HCT116 (cell line): ENCODE measurements around the gene SPIN1. TPM values are rescaled to one million over a fixed set of nuclear protein-coding genes. Genes with fewer than 3 reads are reported as not detected.

Source experiments
- ATAC-seq: fragments of 200-7000 bp; cut with Tn5 transposase; 2 replicates; pipeline ENCODE4 v1.9.1; 2020; ENCODE audit warnings: mild to moderate bottlenecking, moderate library complexity
- BruUV-seq: library from RNA; stranded (reverse); fragments of 400-500 nt; replicated peaks from 2 replicates; lab custom pipeline; 2021; lab: Mats Ljungman, UMichigan
- CTCF ChIA-PET: fragments of 300-600 bp; sonication (Branson Sonifier 250); formaldehyde crosslinking; loops from one replicate; lab custom pipeline; 2021; ENCODE audit warnings: antibody characterized with exemption; lab: Charles Lee
- POLR2A ChIA-PET: fragments of 300-600, 350-600 bp; sonication (Branson Sonifier 250); formaldehyde crosslinking; loops from one replicate; lab custom pipeline; 2021; ENCODE audit warnings: antibody characterized with exemption; lab: Charles Lee
- RAD21 ChIA-PET, 2 experiments: fragments of 300-600 bp; sonication (Branson Sonifier 250); formaldehyde crosslinking; loops; one replicate each; lab custom pipeline; 2023; ENCODE audit warnings: low total read pairs in 2 of 2; ENCODE audit not compliant: uncharacterized antibody in 2 of 2, unreplicated experiment in 2 of 2, low non-redundant PET in 1 of 2; lab: Charles Lee
- DNase-seq: peaks from one replicate; pipeline ENCODE4 v3.0.0-alpha.2; 2010; ENCODE audit warnings: low read depth, low spot score
- H2AFZ ChIP-seq: fragments of 200-600 bp; shearing (Covaris generic), sonication (generic); 2 replicates; pipeline ENCODE4 v1.6.1; 2017; ENCODE audit warnings: low read depth, mixed run types, mixed read lengths, antibody characterized with exemption, low read length; ENCODE audit not compliant: poor library complexity, severe bottlenecking
- H3K27ac ChIP-seq: 2 replicates; pipeline ENCODE4 v1.5.1; 2012; ENCODE audit warnings: low read depth, low read length
- H3K27me3 ChIP-seq: fragments of 200-600 bp; sonication (generic); 2 replicates; pipeline ENCODE4 v1.6.1; 2016; ENCODE audit warnings: mixed run types, low read length, mixed read lengths; ENCODE audit not compliant: insufficient read depth
- H3K36me3 ChIP-seq, 2 experiments: fragments of 200-500 bp in 1 of 2; fragments of 200-600 bp in 1 of 2; sonication (Bioruptor generic) in 1 of 2; sonication (generic) in 1 of 2; 2 replicates each; pipeline versions ENCODE4 v1.5.1 to v1.6.1; 2014 to 2016; ENCODE audit warnings: low read length in 2 of 2, inconsistent platforms in 1 of 2, mixed read lengths in 1 of 2, mixed run types in 1 of 2; ENCODE audit not compliant: insufficient read depth in 2 of 2, control insufficient read depth in 1 of 2
- H3K4me1 ChIP-seq, 2 experiments: fragments of 200-600 bp in 1 of 2; sonication (generic) in 1 of 2; 2 replicates each; pipeline versions ENCODE4 v1.5.1 to v1.6.1; 2012 to 2017; ENCODE audit warnings: low read length in 2 of 2, inconsistent platforms in 1 of 2, mild to moderate bottlenecking in 1 of 2, mixed read lengths in 1 of 2, mixed run types in 1 of 2, moderate library complexity in 1 of 2; ENCODE audit not compliant: insufficient read depth in 2 of 2, control insufficient read depth in 1 of 2
- H3K4me2 ChIP-seq: fragments of 200-600 bp; sonication (generic); 2 replicates; pipeline ENCODE4 v1.6.1; 2017; ENCODE audit warnings: mixed run types, low read length, mixed read lengths
- H3K4me3 ChIP-seq, 2 experiments: fragments of 200-600 bp in 1 of 2; sonication (generic) in 1 of 2; replicated peaks in 1 of 2; 2 replicates each; pipeline ENCODE4 v1.5.1; 2011 to 2016; ENCODE audit warnings: low read length in 2 of 2, control low read depth in 1 of 2, low read depth in 1 of 2, mild to moderate bottlenecking in 1 of 2, mixed read lengths in 1 of 2, mixed run types in 1 of 2
- H3K79me2 ChIP-seq: fragments of 200-600 bp; sonication (generic); 2 replicates; pipeline ENCODE4 v1.6.1; 2017; ENCODE audit warnings: mild to moderate bottlenecking, mixed run types, low read length, moderate library complexity, mixed read lengths; ENCODE audit not compliant: insufficient read depth
- H3K9ac ChIP-seq: fragments of 200-600 bp; sonication (generic); 2 replicates; pipeline ENCODE4 v1.6.1; 2016; ENCODE audit warnings: low read length, mixed read lengths
- H3K9me2 ChIP-seq: fragments of 200-600 bp; sonication (generic), shearing (Covaris generic); 2 replicates; pipeline ENCODE4 v1.6.1; 2017; ENCODE audit warnings: mixed run types, mild to moderate bottlenecking, moderate library complexity; ENCODE audit not compliant: insufficient read depth
- H3K9me3 ChIP-seq, 2 experiments: fragments of 200-500 bp in 1 of 2; fragments of 200-600 bp in 1 of 2; sonication (Bioruptor generic) in 1 of 2; sonication (generic) in 1 of 2; 2 replicates each; pipeline ENCODE4 v1.6.1; 2014 to 2017; ENCODE audit warnings: low read length in 2 of 2, mixed read lengths in 2 of 2, inconsistent platforms in 1 of 2, low read depth in 1 of 2, mild to moderate bottlenecking in 1 of 2, mixed run types in 1 of 2, moderate library complexity in 1 of 2; ENCODE audit not compliant: control insufficient read depth in 1 of 2, insufficient read depth in 1 of 2
- H4K20me1 ChIP-seq: fragments of 200-600 bp; sonication (generic), shearing (Covaris generic); 2 replicates; pipeline ENCODE4 v1.6.1; 2017; ENCODE audit warnings: mixed run types, mild to moderate bottlenecking, moderate library complexity; ENCODE audit not compliant: insufficient read depth
- ATF3 ChIP-seq: IDR thresholded peaks from 2 replicates; pipeline ENCODE4 v1.6.1; 2012
- CBX3 ChIP-seq: IDR thresholded peaks from 2 replicates; pipeline ENCODE4 v1.6.1; 2012; ENCODE audit warnings: low read depth
- EGR1 ChIP-seq: IDR thresholded peaks from 2 replicates; pipeline ENCODE4 v1.6.1; 2012; ENCODE audit warnings: low read depth
- EZH2 ChIP-seq: fragments of 200-600 bp; sonication (generic); IDR thresholded peaks from 2 replicates; pipeline ENCODE4 v1.6.1; 2017; ENCODE audit warnings: antibody characterized with exemption, mixed run types
- FOSL1 ChIP-seq: IDR thresholded peaks from 2 replicates; pipeline ENCODE4 v1.6.1; 2012; ENCODE audit warnings: low read depth
- POLR2A ChIP-seq: IDR thresholded peaks from 2 replicates; pipeline ENCODE4 v1.7.0; 2011; ENCODE audit warnings: borderline replicate concordance; ENCODE audit not compliant: insufficient read depth, insufficient read length; ENCODE audit errors: extremely low read depth
- POLR2AphosphoS5 ChIP-seq: IDR thresholded peaks from 2 replicates; pipeline ENCODE4 v1.6.1; 2011; ENCODE audit warnings: mild to moderate bottlenecking, low read depth, low read length, moderate library complexity
- RAD21 ChIP-seq: IDR thresholded peaks from 2 replicates; pipeline ENCODE4 v1.6.1; 2012; ENCODE audit warnings: low read depth, mild to moderate bottlenecking
- REST ChIP-seq: IDR thresholded peaks from 2 replicates; pipeline ENCODE4 v1.6.1; 2012; ENCODE audit warnings: low read depth
- TCF7L2 ChIP-seq: IDR thresholded peaks from 2 replicates; pipeline ENCODE4 v1.7.0; 2011; ENCODE audit warnings: borderline replicate concordance, inconsistent platforms; ENCODE audit not compliant: insufficient read depth, insufficient read length; ENCODE audit errors: extremely low read depth
- ZBTB33 ChIP-seq: IDR thresholded peaks from 2 replicates; pipeline ENCODE4 v1.6.1; 2011; ENCODE audit warnings: mild to moderate bottlenecking, low read length, moderate library complexity; ENCODE audit not compliant: insufficient replicate concordance; ENCODE audit errors: extremely low read depth
- intact Hi-C: fragments of 100-400 bp; cut with micrococcal nuclease; formaldehyde crosslinking; loops from 2 replicates; pipeline ENCODE4 v1.10.0; 2022
- total RNA-seq: library from RNA; stranded (reverse); gene quantifications from one replicate; pipeline ENCODE4 v1.2.1, GENCODE V29; 2021; ENCODE audit not compliant: unreplicated experiment

Gene SPIN1
- total RNA-seq, 1 experiment from 2014 or later = 74.0 TPM

- TF ChIP-seq TCF7L2 (no peak), EGR1 (no peak), FOSL1 (no peak), RAD21 (no peak), POLR2A (no peak), ZBTB33 (no peak), POLR2AphosphoS5 (no peak), EZH2 (no peak), CBX3 (no peak), REST (no peak), ATF3 (no peak)
- TF ChIP-seq, all 23 proteins: peak for 0
- Histone ChIP-seq H3K9me2 (no peaks in the 10 kb centered on the region), H3K4me2 (no peak overlapping the region), H3K79me2 (peaks cover 96% of the 10 kb centered on the region), H3K27ac (no peak overlapping the region), H3K9ac (no peak overlapping the region), H2AFZ (no peak overlapping the region), H3K27me3 (no peaks in the 10 kb centered on the region), H3K4me1 (peaks cover 12 to 35% of the 10 kb centered on the region in 2 experiments), H4K20me1 (peaks cover 4% of the 10 kb centered on the region; the same call in 1 of the 2 replicates), H3K36me3 (peaks cover 0 to 27% of the 10 kb centered on the region in 2 experiments; a peak in 1 of 4 replicates), H3K9me3 (peaks cover 20 to 23% of the 10 kb centered on the region in 2 experiments), H3K4me3 (no peak overlapping the region)
- ChIA-PET POLR2A (no interaction called here), RAD21 (no interaction called here), CTCF (no interaction called here)
- no peak for ATAC-seq
- no peak for DNase-seq
- intact Hi-C loops = no loop called here
- BruUV-seq = no TSS peak
These were observed 33.1 kb downstream of the SPIN1 start for GRCh38 chr9:88421348-88421747.
